SK-N-SH treated with all-trans-retinoic acid at 6 μM for 48 hours (cell line): Measurements from ENCODE around the gene CRTC3.

ENCODE experiments used
- ATAC-seq: fragments of 200-7000 bp; cut with Tn5 transposase; 3 replicates; pipeline ENCODE4 v1.9.1; 2020; ENCODE audit warnings: mild to moderate bottlenecking, moderate library complexity
- ARNTL ChIP-seq: fragments of 450-650 bp; formaldehyde crosslinking; IDR thresholded peaks from 2 replicates; pipeline ENCODE4 v1.5.0; 2020; ENCODE audit warnings: low read depth, mild to moderate bottlenecking, moderate library complexity, borderline replicate concordance
- BACH2 ChIP-seq: fragments of 250-450 bp; sonication (Bioruptor Pico); IDR thresholded peaks from 2 replicates; pipeline ENCODE4 v1.9.0; 2021; ENCODE audit warnings: mild to moderate bottlenecking, borderline replicate concordance
- GLIS3 ChIP-seq: fragments of 250-450 bp; sonication (Bioruptor Pico); IDR thresholded peaks from 2 replicates; pipeline ENCODE4 v1.5.0; 2020; ENCODE audit warnings: mild to moderate bottlenecking, moderate library complexity
- ISL1 ChIP-seq: fragments of 250-450 bp; sonication (Bioruptor Pico); IDR thresholded peaks from 2 replicates; pipeline ENCODE4 v2.1.2; 2022; ENCODE audit warnings: mild to moderate bottlenecking, moderate library complexity
- PPARA ChIP-seq: fragments of 250-450 bp; sonication (Bioruptor Pico); IDR thresholded peaks from 2 replicates; pipeline ENCODE4 v1.5.0; 2020; ENCODE audit warnings: mild to moderate bottlenecking, borderline replicate concordance
- RARB ChIP-seq: fragments of 250-450 bp; sonication (Bioruptor Pico); IDR thresholded peaks from 2 replicates; pipeline ENCODE4 v1.8.0; 2021; ENCODE audit warnings: mild to moderate bottlenecking, moderate library complexity
- SNAI2 ChIP-seq: fragments of 250-450 bp; sonication (Bioruptor Pico); IDR thresholded peaks from 2 replicates; pipeline ENCODE4 v1.5.0; 2020; ENCODE audit warnings: mild to moderate bottlenecking, moderate library complexity
- TCF4 ChIP-seq: fragments of 250-450 bp; sonication (Bioruptor Pico); IDR thresholded peaks from 2 replicates; pipeline ENCODE4 v1.8.0; 2021; ENCODE audit warnings: mild to moderate bottlenecking, moderate library complexity, borderline replicate concordance
- TOX ChIP-seq: fragments of 250-450 bp; sonication (Bioruptor Pico); IDR thresholded peaks from 2 replicates; pipeline ENCODE4 v1.8.0; 2021; ENCODE audit warnings: mild to moderate bottlenecking, moderate library complexity, borderline replicate concordance
- ZC3H10 ChIP-seq: fragments of 250-450 bp; sonication (Bioruptor Pico); IDR thresholded peaks from 2 replicates; pipeline ENCODE4 v1.5.1; 2021; ENCODE audit warnings: mild to moderate bottlenecking, moderate library complexity
- ZFP3 ChIP-seq: fragments of 250-450 bp; sonication (Bioruptor Pico); IDR thresholded peaks from 2 replicates; pipeline ENCODE4 v1.5.0; 2020; ENCODE audit warnings: mild to moderate bottlenecking, moderate library complexity
- ZFP30 ChIP-seq: fragments of 450-650 bp; formaldehyde crosslinking; IDR thresholded peaks from 2 replicates; pipeline ENCODE4 v1.5.0; 2022; ENCODE audit warnings: mild to moderate bottlenecking, moderate library complexity
- ZNF565 ChIP-seq: fragments of 450-650 bp; formaldehyde crosslinking; conservative IDR thresholded peaks from 2 replicates; pipeline ENCODE4 v1.5.0; 2020; ENCODE audit warnings: low read depth, mild to moderate bottlenecking, moderate library complexity
- ZNF70 ChIP-seq: fragments of 450-650 bp; formaldehyde crosslinking; IDR thresholded peaks from 2 replicates; pipeline ENCODE4 v1.5.0; 2020; ENCODE audit warnings: mild to moderate bottlenecking, moderate library complexity
- ZNF8 ChIP-seq: fragments of 450-650 bp; formaldehyde crosslinking; IDR thresholded peaks from 2 replicates; pipeline ENCODE4 v1.5.0; 2020; ENCODE audit warnings: mild to moderate bottlenecking, moderate library complexity
- TF ChIP-seq, protein P1 (sequence below): fragments of 250-450 bp; sonication (Bioruptor Pico); IDR thresholded peaks from 2 replicates; pipeline ENCODE4 v1.5.1; 2020; ENCODE audit warnings: low read depth, mild to moderate bottlenecking, moderate library complexity
- TF ChIP-seq, protein P2 (sequence below): fragments of 250-450 bp; sonication (Bioruptor Pico); IDR thresholded peaks from 2 replicates; pipeline ENCODE4 v1.5.1; 2021; ENCODE audit warnings: mild to moderate bottlenecking, moderate library complexity
- TF ChIP-seq, protein P3 (sequence below): fragments of 250-450 bp; sonication (Bioruptor Pico); IDR thresholded peaks from 2 replicates; pipeline ENCODE4 v1.8.0; 2021; ENCODE audit warnings: low read depth, mild to moderate bottlenecking, moderate library complexity, borderline replicate concordance
- TF ChIP-seq, protein P4 (sequence below): fragments of 250-450 bp; sonication (Bioruptor Pico); IDR thresholded peaks from 2 replicates; pipeline ENCODE4 v1.5.0; 2020; ENCODE audit warnings: mild to moderate bottlenecking, moderate library complexity
- TF ChIP-seq, protein P5 (sequence below): fragments of 250-450 bp; sonication (Bioruptor Pico); IDR thresholded peaks from 2 replicates; pipeline ENCODE4 v1.8.0; 2020; ENCODE audit warnings: mild to moderate bottlenecking, moderate library complexity, borderline replicate concordance

CRTC3 gene

DNA sequence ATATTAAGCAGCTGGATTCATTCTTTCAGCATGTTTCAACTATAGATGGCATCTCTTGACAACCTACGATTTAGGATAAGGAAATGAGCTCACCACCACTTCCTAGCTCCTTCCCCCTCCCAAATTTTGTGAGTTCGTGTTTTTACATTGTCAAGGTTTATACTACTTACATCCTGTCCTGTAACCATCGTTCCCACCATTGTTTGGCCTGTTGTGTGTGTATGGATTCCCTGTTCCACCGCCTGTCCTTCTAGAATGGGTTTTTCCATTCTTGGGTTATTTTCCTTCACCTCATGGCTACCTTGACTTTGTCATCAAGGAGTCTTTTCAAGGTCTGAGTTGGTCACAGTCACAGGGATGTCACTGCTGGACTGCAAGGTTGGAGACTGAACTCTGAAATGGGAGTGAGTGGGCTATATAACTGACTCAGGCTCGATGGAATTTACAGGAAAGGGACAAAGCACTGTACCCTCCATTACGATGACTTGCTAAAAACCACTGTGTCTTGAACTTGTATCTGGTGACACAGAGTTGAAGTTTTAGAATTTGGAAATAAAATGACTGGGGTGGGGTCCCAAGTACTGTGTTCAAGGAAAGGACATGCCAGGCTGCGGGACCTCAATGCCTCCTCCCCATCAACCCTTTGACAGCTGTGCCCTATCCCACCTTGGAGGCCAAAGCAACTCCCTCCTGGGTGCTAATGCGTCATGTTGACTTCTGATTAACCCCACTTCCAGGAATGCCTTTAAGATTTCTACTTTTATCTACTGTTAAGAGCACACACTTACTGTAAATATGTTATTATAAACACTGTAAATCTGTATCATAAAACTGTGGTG, 120.6 kb downstream of the CRTC3 start:
- ATAC-seq = no peak
- TF ChIP-seq ZNF8 = no peak
- no peak for TF ChIP-seq ZFP3
- TF ChIP-seq TOX (CRISPR knock-in tag) = no peak
- TF ChIP-seq ZC3H10 (CRISPR knock-in tag) = no peak
- TF ChIP-seq ZNF565 (CRISPR knock-in tag) = no peak
- TF ChIP-seq, protein P1, sequence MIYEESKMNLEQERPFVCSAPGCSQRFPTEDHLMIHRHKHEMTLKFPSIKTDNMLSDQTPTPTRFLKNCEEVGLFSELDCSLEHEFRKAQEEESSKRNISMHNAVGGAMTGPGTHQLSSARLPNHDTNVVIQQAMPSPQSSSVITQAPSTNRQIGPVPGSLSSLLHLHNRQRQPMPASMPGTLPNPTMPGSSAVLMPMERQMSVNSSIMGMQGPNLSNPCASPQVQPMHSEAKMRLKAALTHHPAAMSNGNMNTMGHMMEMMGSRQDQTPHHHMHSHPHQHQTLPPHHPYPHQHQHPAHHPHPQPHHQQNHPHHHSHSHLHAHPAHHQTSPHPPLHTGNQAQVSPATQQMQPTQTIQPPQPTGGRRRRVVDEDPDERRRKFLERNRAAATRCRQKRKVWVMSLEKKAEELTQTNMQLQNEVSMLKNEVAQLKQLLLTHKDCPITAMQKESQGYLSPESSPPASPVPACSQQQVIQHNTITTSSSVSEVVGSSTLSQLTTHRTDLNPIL (CRISPR knock-in tag) = no peak
- TF ChIP-seq GLIS3 (CRISPR knock-in tag) = no peak
- no peak for TF ChIP-seq ARNTL (CRISPR knock-in tag)
- TF ChIP-seq, protein P2, sequence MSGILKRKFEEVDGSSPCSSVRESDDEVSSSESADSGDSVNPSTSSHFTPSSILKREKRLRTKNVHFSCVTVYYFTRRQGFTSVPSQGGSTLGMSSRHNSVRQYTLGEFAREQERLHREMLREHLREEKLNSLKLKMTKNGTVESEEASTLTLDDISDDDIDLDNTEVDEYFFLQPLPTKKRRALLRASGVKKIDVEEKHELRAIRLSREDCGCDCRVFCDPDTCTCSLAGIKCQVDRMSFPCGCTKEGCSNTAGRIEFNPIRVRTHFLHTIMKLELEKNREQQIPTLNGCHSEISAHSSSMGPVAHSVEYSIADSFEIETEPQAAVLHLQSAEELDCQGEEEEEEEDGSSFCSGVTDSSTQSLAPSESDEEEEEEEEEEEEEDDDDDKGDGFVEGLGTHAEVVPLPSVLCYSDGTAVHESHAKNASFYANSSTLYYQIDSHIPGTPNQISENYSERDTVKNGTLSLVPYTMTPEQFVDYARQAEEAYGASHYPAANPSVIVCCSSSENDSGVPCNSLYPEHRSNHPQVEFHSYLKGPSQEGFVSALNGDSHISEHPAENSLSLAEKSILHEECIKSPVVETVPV (CRISPR knock-in tag) = no peak
- TF ChIP-seq PPARA = no peak
- TF ChIP-seq ZNF70 (CRISPR knock-in tag) = no peak
- TF ChIP-seq, protein P3, sequence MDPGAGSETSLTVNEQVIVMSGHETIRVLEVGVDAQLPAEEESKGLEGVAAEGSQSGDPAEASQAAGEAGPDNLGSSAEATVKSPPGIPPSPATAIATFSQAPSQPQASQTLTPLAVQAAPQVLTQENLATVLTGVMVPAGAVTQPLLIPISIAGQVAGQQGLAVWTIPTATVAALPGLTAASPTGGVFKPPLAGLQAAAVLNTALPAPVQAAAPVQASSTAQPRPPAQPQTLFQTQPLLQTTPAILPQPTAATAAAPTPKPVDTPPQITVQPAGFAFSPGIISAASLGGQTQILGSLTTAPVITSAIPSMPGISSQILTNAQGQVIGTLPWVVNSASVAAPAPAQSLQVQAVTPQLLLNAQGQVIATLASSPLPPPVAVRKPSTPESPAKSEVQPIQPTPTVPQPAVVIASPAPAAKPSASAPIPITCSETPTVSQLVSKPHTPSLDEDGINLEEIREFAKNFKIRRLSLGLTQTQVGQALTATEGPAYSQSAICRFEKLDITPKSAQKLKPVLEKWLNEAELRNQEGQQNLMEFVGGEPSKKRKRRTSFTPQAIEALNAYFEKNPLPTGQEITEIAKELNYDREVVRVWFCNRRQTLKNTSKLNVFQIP (CRISPR knock-in tag) = no peak
- TF ChIP-seq, protein P4, sequence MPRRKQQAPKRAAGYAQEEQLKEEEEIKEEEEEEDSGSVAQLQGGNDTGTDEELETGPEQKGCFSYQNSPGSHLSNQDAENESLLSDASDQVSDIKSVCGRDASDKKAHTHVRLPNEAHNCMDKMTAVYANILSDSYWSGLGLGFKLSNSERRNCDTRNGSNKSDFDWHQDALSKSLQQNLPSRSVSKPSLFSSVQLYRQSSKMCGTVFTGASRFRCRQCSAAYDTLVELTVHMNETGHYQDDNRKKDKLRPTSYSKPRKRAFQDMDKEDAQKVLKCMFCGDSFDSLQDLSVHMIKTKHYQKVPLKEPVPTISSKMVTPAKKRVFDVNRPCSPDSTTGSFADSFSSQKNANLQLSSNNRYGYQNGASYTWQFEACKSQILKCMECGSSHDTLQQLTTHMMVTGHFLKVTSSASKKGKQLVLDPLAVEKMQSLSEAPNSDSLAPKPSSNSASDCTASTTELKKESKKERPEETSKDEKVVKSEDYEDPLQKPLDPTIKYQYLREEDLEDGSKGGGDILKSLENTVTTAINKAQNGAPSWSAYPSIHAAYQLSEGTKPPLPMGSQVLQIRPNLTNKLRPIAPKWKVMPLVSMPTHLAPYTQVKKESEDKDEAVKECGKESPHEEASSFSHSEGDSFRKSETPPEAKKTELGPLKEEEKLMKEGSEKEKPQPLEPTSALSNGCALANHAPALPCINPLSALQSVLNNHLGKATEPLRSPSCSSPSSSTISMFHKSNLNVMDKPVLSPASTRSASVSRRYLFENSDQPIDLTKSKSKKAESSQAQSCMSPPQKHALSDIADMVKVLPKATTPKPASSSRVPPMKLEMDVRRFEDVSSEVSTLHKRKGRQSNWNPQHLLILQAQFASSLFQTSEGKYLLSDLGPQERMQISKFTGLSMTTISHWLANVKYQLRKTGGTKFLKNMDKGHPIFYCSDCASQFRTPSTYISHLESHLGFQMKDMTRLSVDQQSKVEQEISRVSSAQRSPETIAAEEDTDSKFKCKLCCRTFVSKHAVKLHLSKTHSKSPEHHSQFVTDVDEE (CRISPR knock-in tag) = no peak
- no peak for TF ChIP-seq ZFP30 (CRISPR knock-in tag)
- TF ChIP-seq TCF4 (CRISPR knock-in tag) = no peak
- TF ChIP-seq BACH2 (CRISPR knock-in tag) = no peak

DNA sequence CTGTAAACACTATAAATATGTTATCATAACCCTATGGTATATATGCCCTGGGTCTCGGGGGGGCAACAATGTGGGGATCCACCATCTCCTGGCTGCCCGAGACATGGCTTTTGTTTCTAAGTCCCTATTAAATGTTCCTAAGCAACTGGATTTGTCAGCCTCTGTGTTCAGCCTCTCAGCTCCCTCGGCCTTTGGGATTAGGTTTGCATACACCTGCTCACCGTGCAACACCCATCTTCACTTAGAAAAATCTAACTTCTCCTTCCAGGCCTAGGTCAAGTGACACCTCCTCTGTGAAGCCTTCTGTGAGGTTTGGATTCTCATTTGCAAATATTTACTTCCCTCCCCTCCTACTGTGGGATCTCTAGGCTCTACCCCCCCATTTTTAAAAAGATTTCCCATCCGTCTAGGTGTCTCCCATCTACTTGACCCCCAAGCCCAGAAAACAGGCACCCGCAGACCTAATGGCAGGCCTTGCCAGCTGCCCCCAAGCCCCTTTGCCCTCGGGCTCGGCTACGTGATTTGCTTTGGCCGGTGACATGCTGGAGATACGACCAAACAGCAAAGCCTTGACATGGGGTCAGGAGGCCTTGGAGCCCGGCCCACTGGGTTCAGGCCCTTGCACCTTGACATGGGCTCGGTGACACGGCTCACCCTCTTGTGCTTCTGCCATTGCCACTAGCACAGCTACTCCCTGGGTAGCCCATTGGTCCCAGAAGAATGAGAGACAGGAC, 121.4 kb downstream of the CRTC3 start:
- TF ChIP-seq TOX (CRISPR knock-in tag) (no peak), GLIS3 (CRISPR knock-in tag) (no peak), ZC3H10 (CRISPR knock-in tag) (no peak), PPARA (no peak), ISL1 (no peak), SNAI2 (CRISPR knock-in tag) (no peak), RARB (CRISPR knock-in tag) (no peak), TCF4 (CRISPR knock-in tag) (no peak), ZNF565 (CRISPR knock-in tag) (no peak), ARNTL (CRISPR knock-in tag) (no peak)
- TF ChIP-seq, protein P2 (CRISPR knock-in tag) = no peak
- TF ChIP-seq, protein P4 (CRISPR knock-in tag) = no peak
- TF ChIP-seq, protein P5, sequence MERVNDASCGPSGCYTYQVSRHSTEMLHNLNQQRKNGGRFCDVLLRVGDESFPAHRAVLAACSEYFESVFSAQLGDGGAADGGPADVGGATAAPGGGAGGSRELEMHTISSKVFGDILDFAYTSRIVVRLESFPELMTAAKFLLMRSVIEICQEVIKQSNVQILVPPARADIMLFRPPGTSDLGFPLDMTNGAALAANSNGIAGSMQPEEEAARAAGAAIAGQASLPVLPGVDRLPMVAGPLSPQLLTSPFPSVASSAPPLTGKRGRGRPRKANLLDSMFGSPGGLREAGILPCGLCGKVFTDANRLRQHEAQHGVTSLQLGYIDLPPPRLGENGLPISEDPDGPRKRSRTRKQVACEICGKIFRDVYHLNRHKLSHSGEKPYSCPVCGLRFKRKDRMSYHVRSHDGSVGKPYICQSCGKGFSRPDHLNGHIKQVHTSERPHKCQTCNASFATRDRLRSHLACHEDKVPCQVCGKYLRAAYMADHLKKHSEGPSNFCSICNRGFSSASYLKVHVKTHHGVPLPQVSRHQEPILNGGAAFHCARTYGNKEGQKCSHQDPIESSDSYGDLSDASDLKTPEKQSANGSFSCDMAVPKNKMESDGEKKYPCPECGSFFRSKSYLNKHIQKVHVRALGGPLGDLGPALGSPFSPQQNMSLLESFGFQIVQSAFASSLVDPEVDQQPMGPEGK = no peak
- TF ChIP-seq, all 23 proteins: peak for 0
- no peak for ATAC-seq
